ENCODE data around the gene CALD1. TPM values are rescaled to one million over a fixed set of nuclear protein-coding genes. Genes with fewer than 3 reads are reported as not detected.

Gene CALD1
- polyA plus RNA-seq, 1 donor from 2014 or later, result 8.0 TPM

DNA sequence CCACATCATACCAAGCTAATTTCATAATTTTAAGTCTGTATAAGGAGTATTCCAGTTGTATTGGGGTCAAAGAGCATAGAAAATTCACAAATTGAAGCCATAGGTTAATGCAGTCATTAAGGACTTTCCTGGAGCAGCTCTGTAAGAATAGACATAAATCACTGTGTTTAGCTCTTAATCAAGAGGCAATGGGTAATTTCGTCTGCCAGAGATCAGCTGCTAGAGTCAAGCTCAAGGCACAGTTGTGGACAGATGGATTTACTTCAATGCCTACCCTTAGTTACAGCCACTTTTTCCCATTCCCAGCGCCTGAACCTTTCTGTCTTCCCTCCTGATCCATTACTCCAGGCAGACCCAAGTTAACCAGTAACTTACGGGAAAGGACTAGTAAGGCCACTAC is 166.3 kb downstream of the CALD1 start:
- Histone ChIP-seq H3K9me2 (ENCODE audit: insufficient read depth, low read length) (no peaks in the 10 kb centered on the region), H3K9me3 (ENCODE audit: low read length) (no peaks in the 10 kb centered on the region), H3K4me2 (ENCODE audit: low read length) (no peak overlapping the region), H3K9ac (ENCODE audit: low read length) (no peak overlapping the region), H3K79me2 (replicated peaks; ENCODE audit: insufficient read depth, low read length) (no peaks in the 10 kb centered on the region), H3K27ac (ENCODE audit: low read length) (no peak overlapping the region), H3K4me3 (ENCODE audit: low read length) (no peak overlapping the region), H2AFZ (ENCODE audit: low read depth, low read length) (no peak overlapping the region), H4K20me1 (ENCODE audit: insufficient read depth) (no peaks in the 10 kb centered on the region), H3F3A (ENCODE audit: insufficient read depth, low read length, poor library complexity, severe bottlenecking) (no peaks in the 10 kb centered on the region), H3K36me3 (ENCODE audit: insufficient read depth, low read length) (peaks cover under 1% of the 10 kb centered on the region), H3K27me3 (ENCODE audit: insufficient read depth, low read depth, low read length) (no peaks in the 10 kb centered on the region)
- TF ChIP-seq MXI1 (conservative IDR thresholded peaks at IDR 0.05; ENCODE audit: poor library complexity, severe bottlenecking), result no peak
- TF ChIP-seq POLR2AphosphoS5 (IDR thresholded peaks at IDR 0.05), result no peak
- TF ChIP-seq, protein P1, sequence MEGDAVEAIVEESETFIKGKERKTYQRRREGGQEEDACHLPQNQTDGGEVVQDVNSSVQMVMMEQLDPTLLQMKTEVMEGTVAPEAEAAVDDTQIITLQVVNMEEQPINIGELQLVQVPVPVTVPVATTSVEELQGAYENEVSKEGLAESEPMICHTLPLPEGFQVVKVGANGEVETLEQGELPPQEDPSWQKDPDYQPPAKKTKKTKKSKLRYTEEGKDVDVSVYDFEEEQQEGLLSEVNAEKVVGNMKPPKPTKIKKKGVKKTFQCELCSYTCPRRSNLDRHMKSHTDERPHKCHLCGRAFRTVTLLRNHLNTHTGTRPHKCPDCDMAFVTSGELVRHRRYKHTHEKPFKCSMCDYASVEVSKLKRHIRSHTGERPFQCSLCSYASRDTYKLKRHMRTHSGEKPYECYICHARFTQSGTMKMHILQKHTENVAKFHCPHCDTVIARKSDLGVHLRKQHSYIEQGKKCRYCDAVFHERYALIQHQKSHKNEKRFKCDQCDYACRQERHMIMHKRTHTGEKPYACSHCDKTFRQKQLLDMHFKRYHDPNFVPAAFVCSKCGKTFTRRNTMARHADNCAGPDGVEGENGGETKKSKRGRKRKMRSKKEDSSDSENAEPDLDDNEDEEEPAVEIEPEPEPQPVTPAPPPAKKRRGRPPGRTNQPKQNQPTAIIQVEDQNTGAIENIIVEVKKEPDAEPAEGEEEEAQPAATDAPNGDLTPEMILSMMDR (IDR thresholded peaks at IDR 0.05; ENCODE audit: poor library complexity, severe bottlenecking), result no peak
- no peak for TF ChIP-seq EP300 (conservative IDR thresholded peaks at IDR 0.05; ENCODE audit: poor library complexity, severe bottlenecking)
- TF ChIP-seq, protein P2, sequence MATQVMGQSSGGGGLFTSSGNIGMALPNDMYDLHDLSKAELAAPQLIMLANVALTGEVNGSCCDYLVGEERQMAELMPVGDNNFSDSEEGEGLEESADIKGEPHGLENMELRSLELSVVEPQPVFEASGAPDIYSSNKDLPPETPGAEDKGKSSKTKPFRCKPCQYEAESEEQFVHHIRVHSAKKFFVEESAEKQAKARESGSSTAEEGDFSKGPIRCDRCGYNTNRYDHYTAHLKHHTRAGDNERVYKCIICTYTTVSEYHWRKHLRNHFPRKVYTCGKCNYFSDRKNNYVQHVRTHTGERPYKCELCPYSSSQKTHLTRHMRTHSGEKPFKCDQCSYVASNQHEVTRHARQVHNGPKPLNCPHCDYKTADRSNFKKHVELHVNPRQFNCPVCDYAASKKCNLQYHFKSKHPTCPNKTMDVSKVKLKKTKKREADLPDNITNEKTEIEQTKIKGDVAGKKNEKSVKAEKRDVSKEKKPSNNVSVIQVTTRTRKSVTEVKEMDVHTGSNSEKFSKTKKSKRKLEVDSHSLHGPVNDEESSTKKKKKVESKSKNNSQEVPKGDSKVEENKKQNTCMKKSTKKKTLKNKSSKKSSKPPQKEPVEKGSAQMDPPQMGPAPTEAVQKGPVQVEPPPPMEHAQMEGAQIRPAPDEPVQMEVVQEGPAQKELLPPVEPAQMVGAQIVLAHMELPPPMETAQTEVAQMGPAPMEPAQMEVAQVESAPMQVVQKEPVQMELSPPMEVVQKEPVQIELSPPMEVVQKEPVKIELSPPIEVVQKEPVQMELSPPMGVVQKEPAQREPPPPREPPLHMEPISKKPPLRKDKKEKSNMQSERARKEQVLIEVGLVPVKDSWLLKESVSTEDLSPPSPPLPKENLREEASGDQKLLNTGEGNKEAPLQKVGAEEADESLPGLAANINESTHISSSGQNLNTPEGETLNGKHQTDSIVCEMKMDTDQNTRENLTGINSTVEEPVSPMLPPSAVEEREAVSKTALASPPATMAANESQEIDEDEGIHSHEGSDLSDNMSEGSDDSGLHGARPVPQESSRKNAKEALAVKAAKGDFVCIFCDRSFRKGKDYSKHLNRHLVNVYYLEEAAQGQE (IDR thresholded peaks at IDR 0.05; ENCODE audit: borderline replicate concordance), result no peak
- TF ChIP-seq TAF1 (IDR thresholded peaks at IDR 0.05; ENCODE audit: low read depth), result no peak
- TF ChIP-seq SMC3 (conservative IDR thresholded peaks at IDR 0.05; ENCODE audit: poor library complexity), result no peak
- no peak for TF ChIP-seq EZH2 (IDR thresholded peaks at IDR 0.05; ENCODE audit: borderline replicate concordance, insufficient read depth, low read length, poor library complexity, severe bottlenecking)
- no peak for TF ChIP-seq RAD21 (conservative IDR thresholded peaks at IDR 0.05)

DNA sequence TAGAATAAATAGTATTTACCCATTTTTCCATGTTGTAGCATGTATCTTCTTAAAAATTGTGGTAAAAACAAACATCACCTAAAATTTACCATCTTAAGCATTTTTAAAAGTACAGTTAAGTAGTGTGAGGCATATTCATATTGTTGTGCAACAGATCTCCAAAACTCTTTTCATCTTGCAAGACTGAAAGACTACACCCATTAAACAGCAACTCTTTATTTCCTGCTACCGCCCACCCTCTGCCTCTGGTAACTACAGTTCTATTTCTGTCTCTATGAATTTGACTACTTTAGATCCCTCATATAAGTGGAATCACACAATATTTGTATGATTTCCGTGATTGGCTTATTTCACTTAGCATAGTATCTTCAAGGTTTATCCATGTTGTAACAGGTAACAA is 166.8 kb downstream of the CALD1 start:
- no peaks in the 10 kb centered on the region for H3K79me2 ChIP-seq (replicated peaks; ENCODE audit: insufficient read depth, low read length)
- no peak overlapping the region for H3K4me3 ChIP-seq (ENCODE audit: low read length)
- no peak for TF ChIP-seq RAD21 (conservative IDR thresholded peaks at IDR 0.05)
- TF ChIP-seq, protein P1 (IDR thresholded peaks at IDR 0.05; ENCODE audit: poor library complexity, severe bottlenecking), result no peak
- no peak for TF ChIP-seq SMC3 (conservative IDR thresholded peaks at IDR 0.05; ENCODE audit: poor library complexity)
- no peak for TF ChIP-seq MXI1 (conservative IDR thresholded peaks at IDR 0.05; ENCODE audit: poor library complexity, severe bottlenecking)
- no peak for TF ChIP-seq TAF1 (IDR thresholded peaks at IDR 0.05; ENCODE audit: low read depth)
- no peak for TF ChIP-seq EP300 (conservative IDR thresholded peaks at IDR 0.05; ENCODE audit: poor library complexity, severe bottlenecking)
- TF ChIP-seq EZH2 (IDR thresholded peaks at IDR 0.05; ENCODE audit: borderline replicate concordance, insufficient read depth, low read length, poor library complexity, severe bottlenecking), result no peak
- H3K9ac ChIP-seq (ENCODE audit: low read length), result no peak overlapping the region
- H3K4me2 ChIP-seq (ENCODE audit: low read length), result no peak overlapping the region
- H4K20me1 ChIP-seq (ENCODE audit: insufficient read depth), result no peaks in the 10 kb centered on the region
- peaks cover 6% of the 10 kb centered on the region for H3K36me3 ChIP-seq (ENCODE audit: insufficient read depth, low read length)
- H3F3A ChIP-seq (ENCODE audit: insufficient read depth, low read length, poor library complexity, severe bottlenecking), result no peaks in the 10 kb centered on the region
- no peaks in the 10 kb centered on the region for H3K9me2 ChIP-seq (ENCODE audit: insufficient read depth, low read length)
- no peaks in the 10 kb centered on the region for H3K27me3 ChIP-seq (ENCODE audit: insufficient read depth, low read depth, low read length)
- H3K9me3 ChIP-seq (ENCODE audit: low read length), result no peaks in the 10 kb centered on the region
- no peak overlapping the region for H2AFZ ChIP-seq (ENCODE audit: low read depth, low read length)
- no peak overlapping the region for H3K27ac ChIP-seq (ENCODE audit: low read length)
